UCSD-AML1 (cell line): ENCODE data around the gene CABP2.
A peak's percentile ranks its signal among the peaks of the same experiment; 100 is the strongest.
"Not testable (repeated sequence)": the region's sequence is repeated elsewhere in the genome, so short reads cannot be mapped to it uniquely, and the experiment has no call there.

Source experiments
- DNase-seq: peaks from one replicate; lab custom pipeline; 2025; ENCODE audit not compliant: unreplicated experiment; lab: John Stamatoyannopoulos, UW

The CABP2 gene

GRCh38 chr11:67495234-67496005 is 27.8 kb downstream of the CABP2 start:
- DNase-seq, result no peak

DNA sequence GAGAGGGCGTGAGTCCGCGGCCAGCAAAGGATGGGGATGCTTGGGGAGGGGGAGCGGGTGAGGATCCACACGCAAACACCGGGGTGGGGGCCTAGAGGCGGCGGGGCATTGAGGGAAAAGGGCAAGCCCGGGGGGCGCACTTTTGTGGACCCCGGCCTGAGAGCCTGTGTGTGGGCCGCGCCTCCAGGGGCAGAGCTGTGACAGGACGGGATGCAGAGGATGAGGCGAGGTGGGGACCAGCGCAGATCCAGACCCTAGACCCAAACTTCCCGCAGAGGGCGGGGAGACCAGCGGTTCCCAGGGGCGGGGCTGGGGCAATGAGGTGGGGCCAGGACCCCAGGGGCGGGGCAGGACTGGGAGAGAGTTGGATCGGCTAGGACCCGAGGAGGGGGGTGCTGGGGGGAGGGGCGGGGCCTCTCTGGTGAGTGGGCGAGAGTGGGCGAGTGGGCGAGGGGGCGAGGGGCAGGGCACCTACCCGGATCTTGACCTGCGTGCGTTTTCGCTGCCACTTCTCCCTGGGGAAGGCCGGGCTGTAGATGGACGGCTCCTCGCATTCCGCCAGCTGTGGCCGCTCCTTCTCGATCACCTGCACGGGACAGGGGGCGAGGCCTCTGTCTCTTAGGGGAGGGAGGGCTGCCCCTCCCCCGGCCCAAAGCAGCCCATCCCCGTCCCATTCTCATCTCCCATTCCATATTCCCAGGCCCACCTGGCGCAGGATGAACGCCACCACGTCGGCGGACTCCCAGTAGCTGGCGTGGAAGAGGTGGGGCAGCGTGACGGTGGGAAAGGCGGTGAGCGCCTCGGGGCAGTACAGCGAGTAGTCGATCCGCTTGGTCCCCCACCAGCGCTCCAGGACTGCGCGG is 28.6 kb downstream of the CABP2 start:
- DNase-seq, result no peak

DNA sequence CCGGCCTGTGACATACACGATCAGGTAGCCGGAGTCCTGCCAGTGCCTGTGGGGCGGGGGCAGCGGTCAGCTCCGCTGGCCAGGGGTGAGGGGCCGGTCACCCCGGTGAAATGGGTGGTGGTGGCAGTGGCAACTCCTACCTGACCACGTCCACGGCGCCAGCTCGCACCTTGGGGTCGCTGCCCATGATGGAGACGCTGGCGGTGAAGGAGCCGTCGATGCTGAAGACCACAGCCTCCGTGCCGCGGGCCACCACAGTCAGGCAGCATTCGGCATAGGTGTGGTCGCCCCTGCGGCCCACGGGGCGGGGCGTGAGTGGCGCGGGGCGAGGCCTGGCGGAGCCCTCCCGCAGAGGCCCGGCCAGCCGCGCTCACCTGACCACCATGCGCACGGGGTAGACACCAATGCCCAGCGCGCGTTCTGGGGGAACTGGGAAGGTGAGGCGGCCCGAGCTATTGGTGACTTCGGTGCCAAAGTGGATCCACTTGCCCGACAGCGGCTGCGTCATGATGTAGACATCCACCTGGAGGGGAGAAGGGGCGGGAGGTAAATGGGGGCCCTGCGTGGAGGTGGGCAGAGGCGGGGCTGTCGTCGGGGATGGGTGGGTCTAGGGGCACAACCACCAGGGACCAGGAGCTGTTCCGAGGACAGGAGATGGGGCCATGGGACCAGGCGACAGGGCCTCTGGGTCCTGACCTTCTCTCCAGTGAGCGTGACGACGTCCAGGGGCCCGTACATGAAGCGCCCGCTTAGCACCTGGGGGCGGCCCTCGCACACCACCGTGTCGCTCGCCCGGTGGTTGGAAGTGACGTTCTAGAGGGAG is 29.5 kb downstream of the CABP2 start:
- DNase-seq, result no peak

DNA sequence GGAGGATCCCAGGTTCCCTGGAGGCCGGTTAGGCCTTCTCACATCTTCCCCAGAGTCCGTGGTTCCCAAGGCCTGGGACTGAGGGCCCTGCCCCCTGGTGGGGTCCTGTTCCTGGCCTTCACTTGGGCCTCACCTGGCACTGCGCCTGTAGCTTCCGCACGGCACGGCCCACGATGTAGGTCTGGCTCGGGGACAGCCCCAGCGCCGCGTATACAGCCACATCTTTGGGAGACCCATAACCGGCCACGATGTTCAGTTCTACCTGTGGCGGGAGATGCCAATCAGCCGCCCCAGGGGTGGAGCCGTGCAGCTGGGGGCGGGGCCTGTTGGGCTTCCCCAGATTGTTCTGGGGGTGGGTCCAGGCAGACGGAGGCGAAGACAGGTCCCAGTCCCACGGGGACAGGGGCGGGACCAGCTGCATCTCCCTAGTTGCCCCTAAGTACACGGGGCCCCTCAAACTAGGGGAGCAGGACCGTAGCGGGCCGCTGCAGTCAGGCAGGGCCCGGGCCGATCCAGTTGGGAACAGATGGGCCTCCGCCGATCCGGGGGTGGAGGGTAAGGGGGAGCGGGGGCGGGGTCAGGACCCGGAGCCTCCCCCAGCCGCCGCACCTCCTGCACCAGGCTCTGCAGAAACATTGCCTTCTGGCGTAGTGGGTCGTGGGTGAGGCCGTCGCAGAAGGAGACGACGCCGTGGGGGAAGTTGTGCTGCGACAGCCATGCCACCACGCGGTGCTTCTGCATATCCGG is 30.3 kb downstream of the CABP2 start:
- DNase-seq, result no peak

DNA sequence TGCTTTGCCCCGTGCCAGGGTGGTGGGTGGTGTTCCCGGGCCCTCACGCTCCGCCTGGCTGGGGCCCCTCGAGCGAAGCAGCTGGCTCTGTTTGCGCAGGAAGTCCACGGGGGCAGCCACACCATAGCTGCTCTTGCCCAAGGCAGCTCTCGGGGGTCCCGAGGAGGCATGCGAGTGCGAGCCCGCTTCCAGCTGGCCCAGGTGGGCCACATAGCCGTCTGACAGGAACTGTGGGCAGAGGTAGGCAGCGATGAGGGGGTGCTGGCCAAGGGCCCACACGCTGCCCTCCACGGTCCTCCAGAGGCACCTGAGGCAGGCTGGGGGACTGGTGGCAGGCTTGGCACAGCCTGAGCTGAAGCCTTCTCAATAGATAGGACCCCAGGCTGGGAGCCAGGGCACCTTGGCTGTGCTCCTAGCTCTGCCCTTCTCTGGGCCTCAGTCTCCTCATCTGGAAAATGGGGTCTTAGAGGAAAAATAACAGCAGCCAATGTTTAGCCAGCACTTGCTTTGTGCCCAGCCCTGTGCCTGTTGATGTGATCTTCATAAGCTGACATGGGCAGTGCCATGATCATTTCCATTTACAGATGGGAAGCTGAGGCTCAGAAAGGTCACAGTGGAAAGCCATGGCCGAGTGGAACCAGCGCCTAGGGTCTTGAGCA is 31.0 kb downstream of the CABP2 start:
- DNase-seq, result no peak

DNA sequence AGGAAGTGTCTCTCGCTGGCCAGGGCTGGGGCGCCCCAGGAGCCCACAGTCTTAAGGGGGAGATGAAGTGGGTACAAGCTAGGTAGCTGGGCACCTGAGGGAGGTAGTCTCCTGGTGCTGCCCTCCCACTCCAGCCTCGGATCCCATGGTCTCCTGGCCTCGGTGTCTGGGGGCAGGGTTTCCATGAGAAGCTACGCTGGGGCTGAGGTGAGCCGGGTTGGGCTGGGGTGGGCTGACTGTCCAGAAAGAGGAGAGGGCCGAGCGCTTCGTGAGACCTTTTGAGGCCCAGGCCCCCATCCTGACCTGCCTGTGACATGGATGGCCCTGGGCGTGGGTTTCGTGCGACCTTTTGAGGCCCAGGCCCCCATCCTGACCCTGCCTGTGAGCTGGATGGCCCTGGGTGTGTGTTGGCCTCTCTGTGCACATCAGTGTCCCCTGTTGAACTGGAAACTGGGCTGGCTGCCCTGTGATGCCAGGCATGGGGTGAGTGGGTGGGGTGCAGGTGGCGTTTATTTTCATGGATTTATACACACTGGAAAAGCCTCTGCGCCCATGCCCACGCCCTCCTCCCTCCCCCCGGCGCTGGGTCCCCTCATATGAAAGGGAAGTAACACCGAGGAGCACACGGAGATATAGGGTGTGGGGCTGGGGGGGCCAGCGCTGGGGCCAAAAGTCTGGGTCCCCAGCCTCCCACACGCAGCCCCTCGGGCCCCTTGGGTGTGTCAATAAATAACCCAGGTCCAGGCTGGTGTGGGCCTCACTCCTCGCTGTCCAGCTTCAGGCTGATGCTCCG is 31.8 kb downstream of the CABP2 start:
- DNase-seq, result no peak

- no peak for DNase-seq
Observed at GRCh38 chr11:67490727-67491065, 32.5 kb downstream of the CABP2 start.

DNA sequence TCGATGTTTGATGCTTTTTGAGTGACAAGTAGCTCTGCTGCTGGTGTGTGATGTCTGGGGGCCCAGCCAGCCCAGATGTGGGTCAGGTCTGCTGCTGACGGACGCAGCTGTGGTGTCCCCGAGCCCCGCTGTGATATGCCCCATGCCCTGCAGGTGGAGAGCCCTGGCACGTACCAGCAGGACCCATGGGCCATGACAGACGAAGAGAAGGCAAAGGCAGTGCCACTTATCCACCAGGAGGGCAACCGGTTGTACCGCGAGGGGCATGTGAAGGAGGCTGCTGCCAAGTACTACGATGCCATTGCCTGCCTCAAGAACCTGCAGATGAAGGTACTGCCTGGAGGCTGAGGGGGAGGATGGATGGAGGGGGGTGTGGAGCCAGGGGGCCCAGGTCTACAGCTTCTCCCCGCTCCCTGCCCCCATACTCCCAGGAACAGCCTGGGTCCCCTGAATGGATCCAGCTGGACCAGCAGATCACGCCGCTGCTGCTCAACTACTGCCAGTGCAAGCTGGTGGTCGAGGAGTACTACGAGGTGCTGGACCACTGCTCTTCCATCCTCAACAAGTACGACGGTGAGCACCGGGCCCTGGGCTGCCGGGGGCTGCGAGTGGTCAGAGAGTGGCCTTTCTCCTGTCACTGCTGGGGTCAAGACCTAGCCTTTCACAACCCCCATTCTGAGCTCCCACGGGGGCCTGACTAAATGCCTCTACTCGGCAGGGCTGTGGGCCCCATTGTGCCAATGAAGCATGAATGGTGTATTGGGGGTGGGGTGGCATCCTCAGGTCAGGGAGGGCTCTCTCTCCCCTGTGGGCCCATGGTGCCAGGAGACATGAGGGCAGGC is 33.1 kb downstream of the CABP2 start:
- DNase-seq, result no peak

GRCh38 chr11:67489203-67489884 is 33.9 kb downstream of the CABP2 start:
- DNase-seq, result no peak

- no peak for DNase-seq
Observed at GRCh38 chr11:67486481-67487195, 36.6 kb downstream of the CABP2 start.

DNA sequence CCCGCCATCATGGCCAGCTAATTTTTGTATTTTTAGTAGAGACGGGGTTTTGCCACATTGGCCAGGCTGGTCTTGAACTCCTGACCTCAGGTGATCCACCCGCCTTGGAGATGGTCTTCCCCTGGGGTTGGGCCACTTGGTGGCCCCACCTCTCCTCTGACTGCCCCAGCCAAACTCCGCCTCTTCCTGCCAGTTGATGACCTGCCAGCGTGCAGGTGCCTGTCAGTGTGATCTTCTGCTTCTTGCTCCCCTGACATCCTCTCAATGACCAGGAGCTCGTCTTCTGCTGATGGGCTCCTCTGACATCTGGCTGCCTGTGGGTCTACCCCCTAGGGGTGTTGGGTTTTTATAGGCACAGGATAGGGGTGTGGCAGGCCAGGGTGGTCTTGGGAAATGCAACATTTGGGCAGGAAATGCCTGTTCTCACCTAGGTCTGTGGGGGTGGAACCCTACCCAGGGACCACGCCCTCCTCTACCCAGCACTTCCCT is 37.3 kb downstream of the CABP2 start:
- not testable (repeated sequence) for DNase-seq

DNA sequence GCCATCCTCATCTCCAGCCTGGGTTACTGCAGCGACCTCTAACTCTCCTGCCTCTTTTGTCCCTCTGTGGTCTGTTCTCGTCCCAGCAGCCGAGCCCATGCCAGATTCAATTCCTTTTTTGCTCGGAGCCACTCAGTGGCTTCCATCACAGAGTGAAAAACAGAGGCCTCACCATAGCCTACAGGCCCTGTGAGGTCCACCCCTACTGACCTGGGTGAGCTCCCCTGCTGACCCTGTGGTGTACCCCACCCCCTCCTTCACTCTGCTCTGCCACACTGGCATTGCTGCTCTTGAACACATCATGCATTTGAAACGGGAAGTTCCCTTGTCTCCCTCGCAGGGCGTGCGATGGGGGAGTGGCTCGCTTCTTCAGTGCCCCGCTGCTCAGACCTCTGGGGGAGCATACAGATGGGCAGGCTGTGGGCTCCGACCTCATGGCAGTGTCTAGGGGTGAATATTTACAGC is 38.4 kb downstream of the CABP2 start:
- peak; percentile 45 for DNase-seq

GRCh38 chr11:67483831-67484665 is 39.2 kb downstream of the CABP2 start:
- DNase-seq, result no peak

DNA sequence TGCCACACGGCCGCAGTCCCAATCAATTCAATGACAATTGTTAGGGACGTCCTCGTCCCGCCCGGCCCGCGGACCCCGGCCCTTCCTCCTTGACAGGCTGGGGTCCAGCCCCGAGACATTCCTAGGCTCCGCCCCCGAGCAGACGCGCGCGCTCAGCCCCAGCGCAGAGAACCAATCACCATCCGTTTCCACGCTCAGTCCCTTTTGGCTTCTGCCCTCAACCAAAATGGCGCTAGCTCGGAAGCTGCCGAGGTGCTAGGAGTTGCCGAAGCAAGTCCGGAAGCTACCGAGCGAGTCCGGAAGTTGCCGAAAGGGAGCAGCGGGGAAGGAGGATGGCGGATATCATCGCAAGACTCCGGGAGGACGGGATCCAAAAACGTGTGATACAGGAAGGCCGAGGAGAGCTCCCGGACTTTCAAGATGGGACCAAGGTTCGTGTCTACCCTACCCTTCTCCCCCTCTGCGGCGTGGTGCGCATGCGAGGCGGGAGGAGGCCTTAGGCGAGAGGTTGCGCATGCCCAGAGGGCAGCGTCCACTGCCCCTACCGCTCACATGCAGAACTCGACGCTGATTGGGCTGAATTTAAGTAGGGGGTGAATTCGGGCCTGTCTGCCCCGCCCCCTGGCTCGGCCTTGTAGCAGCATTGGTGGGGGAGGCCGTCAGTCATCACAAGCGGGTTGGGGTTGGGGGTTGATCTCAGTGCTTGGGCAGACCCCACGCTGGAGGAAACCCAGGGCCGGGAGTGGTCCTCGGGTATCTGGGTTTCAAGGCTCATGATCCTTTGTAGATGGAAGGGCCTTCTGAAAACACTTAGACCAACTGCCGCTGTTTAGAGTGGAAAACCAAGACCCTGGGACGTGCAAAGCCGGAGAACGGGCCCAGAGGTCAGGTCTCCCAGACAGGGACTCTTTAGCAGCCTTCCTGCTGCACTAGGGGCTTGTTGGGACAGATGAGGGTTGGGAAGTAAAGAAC is 40.1 kb downstream of the CABP2 start, which contains the start of gene AIP:
Gene AIP, plus strand, starts transcription at position 200 of the 972 bp plus-strand sequence. Its CDS starts 133 bp downstream, at position 333.
- DNase-seq, result peak; percentile 97

DNA sequence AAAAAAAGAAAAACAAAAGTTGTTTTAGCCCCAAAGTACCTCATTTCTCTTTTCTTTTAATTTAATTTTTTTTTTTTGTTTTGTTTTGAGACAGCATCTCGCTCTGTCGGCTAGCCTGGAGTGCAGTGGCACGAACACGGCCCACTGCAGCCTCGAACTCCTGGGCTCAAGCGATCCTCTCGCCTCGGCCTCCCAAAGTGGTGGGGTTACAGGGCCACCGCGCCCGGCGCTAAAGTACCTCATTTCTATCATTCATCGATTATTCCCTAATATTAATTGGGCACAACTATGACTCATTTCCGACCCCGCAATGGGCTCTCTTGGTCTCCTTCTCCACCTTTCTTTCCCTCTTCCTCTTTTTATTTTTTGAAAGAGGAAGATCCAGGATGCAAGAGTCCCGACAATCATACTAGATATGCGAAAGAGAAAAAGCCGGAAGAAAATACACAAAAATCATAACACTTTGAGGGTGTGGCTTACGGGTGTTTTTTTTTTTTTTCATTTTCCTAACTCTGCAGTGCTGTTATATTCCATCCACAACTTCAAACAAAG is 40.9 kb downstream of the CABP2 start:
- no peak for DNase-seq
